Keratinocyte (primary cell): ENCODE results near the gene RASGEF1B. TPM values are rescaled to one million over a fixed set of nuclear protein-coding genes. Genes with fewer than 3 reads are reported as not detected.

Source experiments
- DNase-seq: peaks from one replicate; pipeline ENCODE4 v3.0.0-alpha.2; 2011; ENCODE audit warnings: low read depth, missing footprints, low spot score
- FAIRE-seq: peaks from 2 replicates; lab custom pipeline; 2011; peaks lifted over from hg19 to GRCh38; lab: Jason Lieb, UNC
- H2AFZ ChIP-seq: 2 replicates; pipeline ENCODE4 v1.6.0; 2012; ENCODE audit warnings: low read length, control low read depth, inconsistent platforms; ENCODE audit not compliant: control insufficient read depth
- H3K27ac ChIP-seq: 2 replicates; pipeline ENCODE4 v1.5.1; 2011; ENCODE audit warnings: low read length; ENCODE audit not compliant: control insufficient read depth, insufficient read depth
- H3K27me3 ChIP-seq: 3 replicates; pipeline ENCODE4 v1.6.0; 2011; ENCODE audit warnings: low read length; ENCODE audit not compliant: control insufficient read depth, insufficient read depth; ENCODE audit errors: extremely low read depth
- H3K36me3 ChIP-seq, 2 experiments: 2 replicates in 1 of 2; 3 replicates in 1 of 2; pipeline ENCODE4 v1.5.1; 2011; ENCODE audit warnings: low read length in 2 of 2, mild to moderate bottlenecking in 1 of 2; ENCODE audit not compliant: control insufficient read depth in 2 of 2, insufficient read depth in 2 of 2; ENCODE audit errors: extremely low read depth in 1 of 2
- H3K4me1 ChIP-seq: 3 replicates; pipeline ENCODE4 v1.5.1; 2011; ENCODE audit warnings: low read length; ENCODE audit not compliant: control insufficient read depth, insufficient read depth; ENCODE audit errors: extremely low read depth
- H3K4me2 ChIP-seq: 3 replicates; pipeline ENCODE4 v1.6.0; 2011; ENCODE audit warnings: low read depth, low read length; ENCODE audit not compliant: control insufficient read depth, insufficient read depth; ENCODE audit errors: extremely low read depth
- H3K4me3 ChIP-seq, 3 experiments: fragments of 200-600 bp in 1 of 3; sonication (generic) in 1 of 3; 2 replicates in 2 of 3; 3 replicates in 1 of 3; pipeline ENCODE4 v1.5.1; 2011 to 2016; ENCODE audit warnings: low read length in 3 of 3, mild to moderate bottlenecking in 3 of 3, control low read depth in 2 of 3, inconsistent platforms in 1 of 3, low read depth in 1 of 3, mixed read lengths in 1 of 3, mixed run types in 1 of 3, moderate library complexity in 1 of 3; ENCODE audit not compliant: control insufficient read depth in 2 of 3, insufficient read depth in 2 of 3; ENCODE audit errors: extremely low read depth in 1 of 3
- H3K79me2 ChIP-seq: 2 replicates; pipeline ENCODE4 v1.6.0; 2012; ENCODE audit warnings: low read length; ENCODE audit not compliant: control insufficient read depth, insufficient read depth
- H3K9ac ChIP-seq: 3 replicates; pipeline ENCODE4 v1.6.0; 2011; ENCODE audit warnings: low read length; ENCODE audit not compliant: control insufficient read depth, insufficient read depth; ENCODE audit errors: extremely low read depth
- H3K9me1 ChIP-seq: 3 replicates; pipeline ENCODE4 v1.6.0; 2011; ENCODE audit warnings: low read length; ENCODE audit not compliant: control insufficient read depth, insufficient read depth; ENCODE audit errors: extremely low read depth
- H3K9me3 ChIP-seq: 2 replicates; pipeline ENCODE4 v1.5.1; 2012; ENCODE audit warnings: low read depth, low read length; ENCODE audit not compliant: control insufficient read depth
- H4K20me1 ChIP-seq: 3 replicates; pipeline ENCODE4 v1.6.0; 2011; ENCODE audit warnings: low read length; ENCODE audit not compliant: control insufficient read depth, insufficient read depth; ENCODE audit errors: extremely low read depth
- CTCF ChIP-seq, 3 experiments: IDR thresholded peaks in 1 of 3; conservative IDR thresholded peaks in 1 of 3; optimal IDR thresholded peaks in 1 of 3; 2 replicates in 2 of 3; 3 replicates in 1 of 3; pipeline versions ENCODE3 to v1.5.1; 2011; ENCODE audit warnings: low read length in 3 of 3, mild to moderate bottlenecking in 3 of 3, moderate library complexity in 2 of 3, control low read depth in 1 of 3, inconsistent platforms in 1 of 3; ENCODE audit not compliant: insufficient read depth in 2 of 3; ENCODE audit errors: extremely low read depth in 1 of 3
- EZH2 ChIP-seq: IDR thresholded peaks from one replicate; pipeline ENCODE4 v1.6.1; 2012; ENCODE audit warnings: inconsistent platforms, mild to moderate bottlenecking, low read length, moderate library complexity
- dilution Hi-C: fragments of 300-500 bp; cut with MboI; formaldehyde crosslinking; loops from one replicate; pipeline ENCODE4 v1.7.0; 2020; ENCODE audit warnings: low sequenced_read_pairs; ENCODE audit not compliant: extremely low pct_ligation_motif_present
- polyA plus RNA-seq, 5 experiments: library from polyadenylated mRNA; depleted of rRNA in 3 of 5; stranded (reverse) in 3 of 5; stranded (forward) in 1 of 5; unstranded in 1 of 5; fragments of >200 nt; gene quantifications; 1 replicate in 1 of 5; 2 replicates in 3 of 5; 3 replicates in 1 of 5; pipeline versions ENCODE4 v1.2.1 to v1.2.3, GENCODE V29; 2011 to 2012; ENCODE audit warnings: missing spikeins in 2 of 5, low read depth in 1 of 5, low replicate concordance in 1 of 5

RASGEF1B gene
- polyA plus RNA-seq, 1 donor (not counting 4 experiments of a cell fraction or from before 2014, with no cell fraction given): 0.68 TPM

- H3K4me2 ChIP-seq: no peak overlapping the region
- H3K9ac ChIP-seq: no peak overlapping the region
- DNase-seq: no peak
- FAIRE-seq: no peak
- no peaks in the 10 kb centered on the region for H3K79me2 ChIP-seq
- H3K9me3 ChIP-seq: no peaks in the 10 kb centered on the region
- no peaks in the 10 kb centered on the region for H3K9me1 ChIP-seq
- no peaks in the 10 kb centered on the region for H3K27me3 ChIP-seq
- no peak overlapping the region for H2AFZ ChIP-seq
- TF ChIP-seq CTCF (optimal IDR thresholded peaks at IDR 0.05 in 1 of 3, IDR thresholded peaks at IDR 0.05 in 1 of 3, conservative IDR thresholded peaks at IDR 0.05 in 1 of 3; ENCODE audit: extremely low read depth in 1 of 3, insufficient read depth in 2 of 3, low read length in 3 of 3): no peak
- no peak for TF ChIP-seq EZH2
- no peaks in the 10 kb centered on the region for H3K36me3 ChIP-seq
- H4K20me1 ChIP-seq: no peaks in the 10 kb centered on the region
- dilution Hi-C loops: no loop called here
- peaks cover 3% of the 10 kb centered on the region for H3K4me1 ChIP-seq
- no peak overlapping the region for H3K4me3 ChIP-seq
- H3K27ac ChIP-seq: no peak overlapping the region
Measured at GRCh38 chr4:81410680-81411079, 61.0 kb downstream of the RASGEF1B start.

DNA sequence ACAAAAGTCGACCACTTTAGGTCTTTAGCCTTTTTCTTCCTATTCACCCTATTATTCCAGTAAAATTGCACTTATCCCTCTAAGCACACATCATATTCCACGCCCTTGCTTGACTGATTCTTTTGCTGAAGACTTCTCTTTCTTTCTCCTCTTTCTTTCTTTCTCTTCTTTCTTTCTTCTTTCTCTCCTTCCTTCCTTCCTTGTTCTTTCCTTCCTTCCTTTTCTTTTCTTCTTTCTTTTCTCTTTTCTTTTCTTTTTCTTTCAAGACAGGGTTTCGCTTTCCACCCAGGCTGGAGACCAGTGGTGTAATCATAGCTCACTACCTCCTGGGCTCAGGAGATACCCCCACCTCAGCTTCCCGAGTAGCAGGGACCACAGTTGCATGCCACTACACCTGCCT, 61.9 kb downstream of the RASGEF1B start:
- Histone ChIP-seq H3K9me1 (no peaks in the 10 kb centered on the region), H4K20me1 (no peaks in the 10 kb centered on the region), H3K9me3 (no peaks in the 10 kb centered on the region), H3K4me3 (no peak overlapping the region), H3K79me2 (no peaks in the 10 kb centered on the region), H3K9ac (no peak overlapping the region), H3K27ac (no peak overlapping the region), H3K27me3 (no peaks in the 10 kb centered on the region), H3K4me1 (peaks cover 3% of the 10 kb centered on the region), H3K36me3 (no peaks in the 10 kb centered on the region), H3K4me2 (no peak overlapping the region), H2AFZ (no peak overlapping the region)
- dilution Hi-C loops: no loop called here
- TF ChIP-seq EZH2 (no peak), CTCF (optimal IDR thresholded peaks at IDR 0.05 in 1 of 3, IDR thresholded peaks at IDR 0.05 in 1 of 3, conservative IDR thresholded peaks at IDR 0.05 in 1 of 3; ENCODE audit: extremely low read depth in 1 of 3, insufficient read depth in 2 of 3, low read length in 3 of 3) (no peak)
- no peak for DNase-seq
- no peak for FAIRE-seq
